Measurements from ENCODE around the gene PRG3. TPM values are rescaled to one million over a fixed set of nuclear protein-coding genes. Genes with fewer than 3 reads are reported as not detected.
"Not testable (repeated sequence)": the region's sequence is repeated elsewhere in the genome, so short reads cannot be mapped to it uniquely, and the experiment has no call there.

PRG3 gene
- polyA plus RNA-seq, 4 donors = 0.21 to 1.2 (median 0.69) TPM

DNA sequence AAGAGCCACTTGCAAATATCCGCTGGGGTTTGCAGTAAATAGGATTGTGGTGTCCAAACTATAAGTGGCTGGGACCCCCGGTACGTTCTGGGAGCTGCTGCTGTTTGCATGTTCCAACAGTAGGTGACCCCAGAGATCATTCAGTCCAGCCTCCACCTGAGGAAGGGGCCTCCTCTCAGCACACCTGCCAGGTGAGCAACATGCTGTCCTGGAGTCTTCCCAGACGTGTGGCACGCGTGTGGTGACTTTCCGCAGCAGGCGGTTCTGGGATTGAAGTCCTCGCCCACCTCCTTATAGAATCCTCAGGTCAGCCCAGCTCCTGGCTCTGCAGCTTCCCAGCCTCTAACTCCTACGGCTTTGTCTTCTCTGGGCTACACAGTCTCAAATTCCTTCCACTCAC is 36.1 kb downstream of the PRG3 start:
- no peak for DNase-seq (ENCODE audit: low read depth in 4 of 4, low spot score in 2 of 4)

GRCh38 chr11:57343825-57344224 is 37.1 kb downstream of the PRG3 start:
- no peak for DNase-seq (ENCODE audit: low read depth in 4 of 4, low spot score in 2 of 4)

GRCh38 chr11:57342702-57343101 is 38.2 kb downstream of the PRG3 start:
- DNase-seq (ENCODE audit: low read depth in 4 of 4, low spot score in 2 of 4) = no peak

GRCh38 chr11:57341250-57341808 is 39.6 kb downstream of the PRG3 start:
- DNase-seq (ENCODE audit: low read depth in 4 of 4, low spot score in 2 of 4) = no peak

DNA sequence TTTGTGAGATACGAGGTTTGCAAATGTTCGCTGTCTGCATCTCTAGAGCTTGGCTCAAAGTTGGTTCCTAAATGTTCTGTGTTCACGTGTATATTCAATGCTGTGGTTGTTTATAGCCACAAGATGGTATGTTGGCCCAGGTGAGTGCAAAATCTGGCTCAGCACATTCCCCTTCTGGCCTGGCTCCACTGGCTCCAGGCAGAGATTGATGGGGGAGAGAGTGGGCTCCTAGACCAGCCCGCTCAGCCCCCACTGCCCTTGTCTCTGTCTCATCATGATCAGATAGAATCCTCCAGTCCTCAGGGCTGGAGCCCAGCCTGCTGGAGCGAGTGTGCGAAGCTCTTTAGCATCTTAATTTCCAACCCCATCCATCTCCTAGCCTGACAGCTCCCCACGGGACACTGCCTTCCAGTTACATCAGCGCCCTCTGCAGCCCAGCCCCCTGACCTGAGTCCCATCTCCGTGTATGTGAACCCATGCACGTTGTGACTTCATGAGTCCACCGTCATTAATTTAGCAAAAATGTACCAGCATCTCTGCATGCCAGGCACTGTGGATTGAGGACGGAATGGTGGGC is 40.8 kb downstream of the PRG3 start:
- DNase-seq (ENCODE audit: low read depth in 4 of 4, low spot score in 2 of 4) = peak in 1 of 4 donors; percentile 50

GRCh38 chr11:57339328-57339727 is 41.6 kb downstream of the PRG3 start:
- DNase-seq (ENCODE audit: low read depth in 4 of 4, low spot score in 2 of 4) = no peak

DNA sequence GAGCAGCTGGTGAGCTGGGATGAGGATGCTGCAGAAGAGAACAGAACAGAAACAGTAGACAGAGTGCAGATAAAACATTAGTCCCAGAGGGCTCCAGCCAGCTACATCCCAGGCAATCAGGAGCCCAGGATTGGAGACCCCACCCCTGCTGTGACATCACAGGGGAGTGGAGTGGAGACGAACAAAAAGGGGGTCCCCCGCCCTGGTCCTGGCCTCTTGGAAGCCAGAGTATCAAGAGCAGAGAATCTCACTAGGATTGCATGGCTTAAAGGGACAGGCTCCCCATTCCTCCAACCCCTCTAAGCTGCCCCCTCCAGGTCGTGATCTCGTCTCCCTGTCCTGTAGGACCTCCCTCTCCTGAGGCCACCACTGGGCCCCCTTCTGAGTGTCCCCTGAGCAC is 42.8 kb downstream of the PRG3 start, which contains the start of gene P2RX3:
Gene P2RX3 (plus strand): TSS at position 211 of the 400 bp plus-strand sequence. CDS start 199 bp downstream, outside the sequence.
- no peak for DNase-seq (ENCODE audit: low read depth in 4 of 4, low spot score in 2 of 4)

DNA sequence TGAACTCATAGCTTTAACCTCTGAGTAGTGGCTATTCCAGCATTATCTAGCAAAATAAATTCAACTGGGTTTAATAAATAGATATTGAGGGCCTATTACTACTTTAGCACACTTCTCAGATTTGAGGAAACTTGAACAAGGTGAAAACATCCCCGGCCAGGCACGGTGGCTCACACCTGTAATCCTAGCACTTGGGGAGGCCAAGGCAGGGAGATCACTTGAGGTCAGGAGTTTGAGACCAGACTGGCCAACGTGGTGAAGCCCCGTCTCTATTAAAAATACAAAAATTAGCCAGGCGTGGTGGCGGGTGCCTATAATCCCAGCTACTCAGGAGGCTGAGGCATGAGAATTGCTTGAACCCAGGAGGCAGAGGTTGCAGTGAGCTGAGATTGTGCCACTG is 44.1 kb downstream of the PRG3 start:
- not testable (repeated sequence) for DNase-seq (ENCODE audit: low read depth in 4 of 4, low spot score in 2 of 4)

- no peak for DNase-seq (ENCODE audit: low read depth in 4 of 4, low spot score in 2 of 4)
These were observed 44.8 kb downstream of the PRG3 start for GRCh38 chr11:57336111-57336666.

- peak in 1 of 4 donors; percentile 75 for DNase-seq (ENCODE audit: low read depth in 4 of 4, low spot score in 2 of 4)
These were observed 45.4 kb downstream of the PRG3 start, which contains the start of gene SSRP1 for GRCh38 chr11:57335343-57336110. TSS of gene SSRP1 (minus strand) at chr11:57335892. CDS start at chr11:57335121, 771 bp downstream.

- no peak for DNase-seq (ENCODE audit: low read depth in 4 of 4, low spot score in 2 of 4)
These were observed 46.0 kb downstream of the PRG3 start for GRCh38 chr11:57335023-57335342.

DNA sequence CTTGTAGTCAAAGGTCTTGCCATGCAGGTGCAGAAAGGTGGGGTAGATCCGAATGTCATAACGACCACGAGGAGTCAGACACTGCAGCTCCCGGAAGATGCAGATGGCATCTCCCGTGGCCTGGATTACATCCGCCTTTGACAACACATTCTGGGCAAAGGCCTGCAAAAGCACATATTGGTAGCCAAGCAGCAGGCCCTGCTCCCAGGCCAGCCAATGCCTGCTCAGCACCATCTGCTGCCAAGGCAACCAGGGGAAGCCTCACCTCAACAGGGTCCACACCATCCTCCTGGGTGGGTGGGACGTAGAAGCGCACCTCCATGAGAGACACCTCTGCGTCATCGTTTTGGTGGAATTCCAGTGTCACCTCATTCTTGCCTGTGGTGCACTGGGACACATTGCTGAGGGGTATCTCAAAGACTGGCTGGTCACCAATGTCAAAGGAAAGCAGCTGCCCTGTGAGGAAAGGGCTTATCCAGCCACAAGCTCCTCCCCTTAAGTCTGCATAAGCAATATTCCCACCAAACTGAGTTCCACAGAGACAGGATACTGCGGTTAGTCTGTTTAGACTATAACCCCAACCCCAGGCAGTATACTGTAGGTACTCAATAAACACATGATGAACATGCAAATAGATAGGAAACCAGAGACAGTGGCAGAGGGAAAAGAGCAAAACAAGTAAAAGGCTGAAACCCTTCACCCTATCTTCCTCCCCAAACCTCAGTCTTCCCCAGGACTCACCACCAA is 48.1 kb downstream of the PRG3 start:
- DNase-seq (ENCODE audit: low read depth in 4 of 4, low spot score in 2 of 4) = no peak

GRCh38 chr11:57331720-57332119 is 49.2 kb downstream of the PRG3 start:
- no peak for DNase-seq (ENCODE audit: low read depth in 4 of 4, low spot score in 2 of 4)

GRCh38 chr11:57330029-57330428 is 50.9 kb downstream of the PRG3 start:
- no peak for DNase-seq (ENCODE audit: low read depth in 4 of 4, low spot score in 2 of 4)

- no peak for DNase-seq (ENCODE audit: low read depth in 4 of 4, low spot score in 2 of 4)
These were observed 53.2 kb downstream of the PRG3 start for GRCh38 chr11:57327721-57328120.

Other genes with a start within 250 kb of the PRG3 start
- gene LRRC55, start 199.2 kb downstream of the PRG3 start, polyA plus RNA-seq (ENCODE audit: insufficient read length in 4 of 4) = 1 to 10 TPM; 4.9 to 5.7 (median 5.5) TPM
- 100 to 1,000 TPM in 1 of 4 donors, 10 to 100 TPM in 3; 76.7 to 107 (median 94.6) TPM for gene APLNR, start 143.9 kb downstream of the PRG3 start, polyA plus RNA-seq (ENCODE audit: insufficient read length in 4 of 4)
- 10 to 100 TPM; 65.8 to 74.5 (median 68.7) TPM for gene TNKS1BP1, start 56.2 kb downstream of the PRG3 start, polyA plus RNA-seq (ENCODE audit: insufficient read length in 4 of 4)
- gene SSRP1, start 45.3 kb downstream of the PRG3 start, polyA plus RNA-seq (ENCODE audit: insufficient read length in 4 of 4) = 100 to 1,000 TPM; 169 to 189 (median 183) TPM
- gene P2RX3, start 42.8 kb downstream of the PRG3 start, polyA plus RNA-seq (ENCODE audit: insufficient read length in 4 of 4) = under 1 TPM; 0.46 to 0.85 (median 0.70) TPM
- gene PRG2, start 9.5 kb upstream of the PRG3 start, polyA plus RNA-seq (ENCODE audit: insufficient read length in 4 of 4) = 1 to 10 TPM in 2 of 4 donors, under 1 TPM in 2; 0.22 to 3.1 (median 1.1) TPM
- gene SLC43A3, start 46.0 kb upstream of the PRG3 start, polyA plus RNA-seq (ENCODE audit: insufficient read length in 4 of 4) = 10 to 100 TPM; 19.8 to 24.7 (median 22.7) TPM
- 1 to 10 TPM; 3.0 to 3.9 (median 3.2) TPM for gene RTN4RL2, start 79.4 kb upstream of the PRG3 start, polyA plus RNA-seq (ENCODE audit: insufficient read length in 4 of 4)
- gene SLC43A1, start 134.6 kb upstream of the PRG3 start, polyA plus RNA-seq (ENCODE audit: insufficient read length in 4 of 4) = 1 to 10 TPM; 6.7 to 8.8 (median 7.0) TPM
- gene TIMM10, start 149.6 kb upstream of the PRG3 start, polyA plus RNA-seq (ENCODE audit: insufficient read length in 4 of 4) = 10 to 100 TPM; 45.8 to 59.3 (median 52.2) TPM
- under 1 TPM; 0.11 to 0.46 (median 0.22) TPM for gene SMTNL1, start 156.4 kb upstream of the PRG3 start, polyA plus RNA-seq (ENCODE audit: insufficient read length in 4 of 4)
- gene UBE2L6, start 186.5 kb upstream of the PRG3 start, polyA plus RNA-seq (ENCODE audit: insufficient read length in 4 of 4) = 10 to 100 TPM; 32.3 to 47.6 (median 44.0) TPM
- 100 to 1,000 TPM; 145 to 174 (median 160) TPM for gene SERPING1, start 216.5 kb upstream of the PRG3 start, polyA plus RNA-seq (ENCODE audit: insufficient read length in 4 of 4)